DMS53 (cell line): ENCODE data around the gene MYO9B.

Source experiments
- DNase-seq: peaks from one replicate; lab custom pipeline; 2025; lab: John Stamatoyannopoulos, UW

MYO9B gene

DNA sequence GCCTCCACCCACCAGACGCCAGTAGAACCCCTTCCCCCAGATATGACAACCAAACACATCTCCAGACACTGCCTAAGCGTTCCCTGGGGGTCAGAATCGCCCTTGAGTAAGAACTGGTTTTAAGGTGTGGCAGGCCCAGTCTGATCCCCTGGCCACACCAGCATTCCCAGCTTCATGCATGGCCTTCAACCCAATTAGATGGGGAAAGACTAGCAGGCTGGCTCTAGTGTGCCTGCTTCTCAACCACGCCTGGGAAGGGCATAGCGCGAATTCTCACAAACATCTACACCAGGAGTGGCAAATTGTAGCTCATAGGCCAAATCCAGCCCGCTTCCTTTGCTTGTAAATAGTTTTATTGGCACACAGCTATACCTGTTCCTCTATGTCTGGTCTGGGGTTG is 13.9 kb upstream of the MYO9B start:
- DNase-seq = no peak

GRCh38 chr19:17063428-17063827 is 12.1 kb upstream of the MYO9B start:
- no peak for DNase-seq

- DNase-seq = no peak
Observed at GRCh38 chr19:17069193-17069592, 6.4 kb upstream of the MYO9B start.

DNA sequence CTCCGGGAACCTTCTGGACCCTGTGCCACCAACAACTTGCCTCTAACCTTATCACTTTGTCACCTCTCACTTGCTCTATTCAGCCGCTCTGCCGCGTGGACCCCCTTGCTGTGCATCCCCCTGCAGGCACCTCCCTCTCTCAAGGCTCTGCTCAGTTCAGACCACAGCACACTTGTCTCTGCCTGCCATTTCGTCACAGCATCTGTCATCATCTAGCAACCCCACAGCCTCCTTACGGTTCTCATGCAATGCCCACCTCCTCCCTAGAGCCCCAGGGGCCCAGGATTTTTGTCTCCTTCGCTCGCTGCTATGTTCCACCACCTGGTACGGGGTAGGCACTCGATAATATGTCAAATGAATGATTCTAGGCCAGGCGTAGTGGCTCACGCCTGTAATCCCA is 5.2 kb upstream of the MYO9B start:
- DNase-seq = no peak

DNA sequence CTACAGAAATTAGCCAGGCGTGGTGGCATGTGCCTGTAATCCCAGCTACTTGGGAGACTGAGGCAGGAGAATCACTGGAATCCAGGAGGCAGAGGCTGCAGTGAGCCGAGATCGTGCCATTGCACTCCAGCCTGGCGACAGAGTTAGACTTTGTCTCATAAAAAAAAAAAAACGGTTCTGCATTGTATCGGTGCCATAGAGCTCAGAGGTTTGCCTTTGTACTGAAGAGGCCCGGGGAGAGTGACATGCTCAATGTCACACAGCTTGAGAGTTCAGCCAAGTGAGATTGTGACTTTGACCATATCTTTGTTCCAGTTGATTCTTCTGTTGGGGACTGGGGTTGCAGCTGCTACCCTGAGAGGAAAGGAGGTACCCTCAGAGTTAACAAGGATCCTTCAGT is 4.7 kb upstream of the MYO9B start:
- no peak for DNase-seq

GRCh38 chr19:17073869-17074633 is 1.5 kb upstream of the MYO9B start:
- DNase-seq = peak; percentile 69

DNA sequence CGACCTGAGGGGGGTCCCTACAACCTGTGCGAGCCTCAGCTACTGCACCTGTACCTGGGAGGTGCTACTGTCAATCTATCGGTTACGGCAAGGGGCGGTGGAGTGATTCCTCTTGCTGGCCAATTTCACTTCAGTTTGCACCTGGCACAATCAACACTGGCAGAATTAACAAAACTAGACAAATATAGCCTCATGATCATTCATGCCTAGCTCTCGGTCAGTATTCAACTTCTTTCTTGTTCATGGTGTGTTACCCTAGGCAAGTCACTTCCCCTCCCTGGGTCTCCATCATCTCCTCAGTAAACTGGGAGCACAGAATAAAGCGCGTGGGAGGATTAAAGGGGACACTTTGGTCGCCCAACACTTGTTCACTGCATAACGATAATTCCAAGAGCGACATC is 943 bp upstream of the MYO9B start:
- DNase-seq = no peak

- peak; percentile 44 for DNase-seq
Observed at GRCh38 chr19:17075864-17076542, 426 bp downstream of the MYO9B start.

GRCh38 chr19:17076543-17076991 is 990 bp downstream of the MYO9B start:
- no peak for DNase-seq

DNA sequence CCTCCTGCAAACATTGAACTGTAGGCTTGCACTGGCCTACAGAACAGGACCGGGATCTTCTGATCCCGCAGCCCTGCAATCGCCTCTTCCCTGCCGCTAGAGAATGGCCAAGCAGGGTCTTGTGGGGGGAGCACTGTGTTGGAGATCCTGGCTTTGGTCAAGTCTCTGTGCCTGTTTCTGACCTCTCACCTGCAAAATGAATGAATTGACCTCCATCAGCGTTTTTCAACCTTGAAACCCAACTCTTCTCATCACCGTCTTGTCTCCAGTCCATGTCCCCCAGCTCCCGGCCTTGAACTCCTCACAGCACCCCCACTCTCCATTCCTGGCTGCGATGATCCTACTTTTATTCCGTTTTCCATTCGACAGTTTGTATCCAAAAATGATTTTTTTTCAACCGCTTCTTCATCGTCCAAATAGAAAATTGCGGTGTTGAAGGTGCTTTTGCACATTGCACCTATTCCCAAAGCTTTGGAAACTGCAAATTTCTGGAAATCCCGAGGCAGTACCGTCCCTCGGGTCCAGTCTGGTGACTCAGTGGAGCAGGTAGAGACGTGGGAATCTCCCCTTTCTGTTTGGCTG is 2.0 kb downstream of the MYO9B start:
- no peak for DNase-seq

- no peak for DNase-seq
Observed at GRCh38 chr19:17078036-17078919, 2.7 kb downstream of the MYO9B start.

- no peak for DNase-seq
Observed at GRCh38 chr19:17078920-17079709, 3.5 kb downstream of the MYO9B start.

DNA sequence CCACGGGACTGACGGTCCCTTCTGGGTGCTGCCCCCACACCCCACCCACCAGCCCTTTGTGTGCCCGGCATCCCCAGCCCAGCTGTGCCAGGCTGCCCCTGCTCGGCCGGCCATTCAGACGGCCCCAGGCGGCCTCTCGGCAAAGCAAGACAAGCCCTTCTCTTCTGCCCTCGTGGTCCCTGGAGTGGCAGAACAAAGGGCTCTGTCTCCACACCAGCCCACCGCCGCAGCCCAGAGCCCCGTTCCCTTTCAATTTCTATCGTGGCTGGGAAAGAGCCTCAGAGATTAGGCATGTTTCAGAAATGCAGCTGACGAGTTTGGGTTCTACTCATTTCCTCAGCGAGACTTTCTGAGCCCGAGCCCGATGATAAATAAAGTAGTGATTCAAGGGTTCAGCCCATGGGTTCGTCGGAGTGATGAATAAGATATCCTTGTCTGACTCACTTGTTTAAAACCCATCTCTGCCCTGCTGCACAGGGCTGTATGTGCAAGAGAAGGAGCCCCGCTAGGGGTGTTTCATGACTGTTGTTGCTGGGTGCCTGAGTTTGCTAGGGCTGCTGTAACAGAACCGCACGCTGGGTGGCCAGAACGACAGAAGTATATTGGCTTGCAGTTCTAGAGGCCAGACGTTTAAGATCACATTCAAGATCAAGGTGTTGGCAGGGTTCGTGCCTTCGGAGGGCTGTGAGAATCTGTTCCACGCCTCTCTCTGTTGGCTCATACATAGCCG is 4.3 kb downstream of the MYO9B start:
- DNase-seq = no peak

DNA sequence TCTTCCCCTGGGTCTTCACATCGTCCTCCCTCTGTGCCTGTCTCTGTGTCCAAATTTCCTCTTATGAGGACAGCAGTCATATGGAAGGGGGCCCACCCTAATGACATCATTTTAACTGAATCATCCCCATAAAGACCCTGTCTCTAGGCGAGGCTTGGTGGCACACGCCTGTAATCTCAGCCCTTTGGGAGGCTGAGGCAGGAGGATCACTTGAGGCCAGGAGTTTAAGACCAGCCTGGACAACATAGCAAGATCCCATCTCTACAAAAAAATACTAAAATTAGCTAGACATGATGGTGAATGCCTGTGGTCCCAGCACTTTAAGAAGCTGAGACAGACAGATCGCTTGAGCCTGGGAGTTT is 4.8 kb downstream of the MYO9B start:
- DNase-seq = no peak

DNA sequence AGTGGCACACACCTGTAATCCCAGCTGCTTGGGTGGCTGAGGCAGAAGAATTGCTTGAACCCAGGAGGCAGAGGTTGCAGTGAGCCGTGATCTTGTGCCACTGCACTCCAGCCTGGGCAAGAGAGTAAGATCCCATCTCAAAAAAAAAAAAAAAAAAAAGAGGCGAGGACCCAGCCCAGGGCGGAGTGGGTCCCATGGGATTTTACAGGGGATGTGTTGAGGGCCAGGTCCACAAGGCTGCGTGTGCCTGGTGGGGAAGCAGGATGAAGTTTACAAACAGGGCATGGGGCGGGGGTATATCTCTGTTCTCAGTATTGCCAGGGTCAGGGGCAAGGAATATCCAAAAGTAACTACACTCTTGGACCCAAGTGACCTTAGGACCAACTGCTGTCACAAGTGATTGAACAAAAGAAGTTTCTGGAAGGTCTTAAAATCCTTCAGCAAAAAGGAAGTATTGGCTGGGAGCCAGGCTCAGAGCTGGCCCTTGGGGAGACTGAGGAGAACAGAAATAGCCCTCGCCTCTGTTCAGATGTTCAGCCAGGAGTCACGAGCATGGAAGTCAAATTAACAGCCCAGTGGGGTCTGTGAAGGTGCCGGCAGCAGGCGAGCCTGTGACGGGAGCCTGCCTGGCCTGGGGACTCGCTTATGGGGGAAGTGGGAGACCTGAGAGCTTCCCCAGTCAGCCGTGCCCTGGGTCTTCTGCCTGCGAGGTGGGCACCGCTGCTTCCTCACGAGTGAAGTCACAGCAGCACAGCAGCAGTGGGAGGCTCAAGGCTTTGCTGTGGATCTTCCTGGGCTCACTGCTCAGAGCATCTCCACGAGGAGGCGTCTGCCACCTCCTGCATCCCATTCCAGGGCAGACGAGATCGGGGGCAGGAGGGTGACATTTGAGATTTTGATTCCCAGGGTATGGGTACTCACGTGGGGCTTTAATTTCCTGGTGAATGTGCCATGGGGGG is 6.4 kb downstream of the MYO9B start:
- no peak for DNase-seq

- no peak for DNase-seq
Observed at GRCh38 chr19:17086120-17086519, 10.5 kb downstream of the MYO9B start.

DNA sequence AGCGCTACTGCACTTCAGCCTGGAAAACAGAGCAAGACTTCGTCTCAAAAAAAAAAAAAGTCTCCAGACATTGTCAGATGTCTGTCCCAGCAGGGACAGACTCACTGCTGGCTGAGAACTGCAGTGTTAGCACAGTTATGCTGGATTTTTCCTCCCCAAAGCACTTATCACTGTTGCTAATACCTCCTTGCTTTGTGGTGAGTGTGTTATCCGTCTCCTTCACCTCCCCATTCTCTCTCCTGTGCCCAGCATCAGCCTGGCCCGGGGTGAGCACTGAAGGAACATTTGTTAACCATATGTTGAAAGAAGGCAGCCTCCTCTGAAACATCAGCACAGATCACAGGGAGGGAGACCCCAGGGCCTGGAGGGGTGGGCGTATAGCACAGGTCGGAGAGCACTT is 11.3 kb downstream of the MYO9B start:
- DNase-seq = no peak

DNA sequence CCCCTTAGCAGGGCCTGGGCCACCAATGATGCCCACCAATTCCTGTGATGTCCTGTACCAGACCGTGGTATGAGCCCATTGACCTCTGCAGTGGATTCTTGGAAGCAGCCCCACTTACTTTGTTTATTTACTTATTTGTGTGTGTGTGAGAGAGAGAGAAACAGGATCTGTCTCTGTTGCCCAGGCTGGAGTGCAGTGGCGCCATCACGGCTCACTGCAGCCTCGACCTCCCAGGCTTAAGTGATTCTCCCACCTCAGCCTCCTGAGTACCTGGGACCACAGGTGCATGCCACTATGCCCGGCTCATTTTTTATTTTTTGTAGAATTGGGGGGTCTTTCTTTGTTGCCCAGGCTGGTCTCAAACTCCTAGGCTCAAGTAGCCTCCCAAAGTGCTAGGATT is 13.0 kb downstream of the MYO9B start:
- DNase-seq = no peak

DNA sequence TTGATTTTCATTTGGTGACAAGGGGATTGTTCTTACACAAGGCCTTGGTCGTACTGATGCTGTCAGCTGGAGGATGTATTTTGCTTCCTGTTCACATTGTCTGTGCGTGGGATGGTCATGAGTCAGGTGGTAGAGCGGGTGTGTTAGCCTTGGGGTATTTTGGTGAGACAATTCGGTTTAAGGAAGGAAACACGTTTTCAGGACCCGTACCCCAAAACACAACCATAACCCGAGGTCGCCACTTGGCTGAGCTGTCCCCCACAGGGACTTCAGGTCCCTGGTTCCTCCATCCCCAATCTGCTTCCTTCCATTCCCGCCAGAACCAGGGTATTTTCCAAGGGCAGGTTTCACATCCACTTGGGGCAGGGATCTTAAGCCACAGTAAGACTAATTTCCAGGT is 15.0 kb downstream of the MYO9B start:
- no peak for DNase-seq
